Chondrocyte (in vitro differentiated cells): Measurements from ENCODE around the gene RECQL5. TPM values are rescaled to one million over a fixed set of nuclear protein-coding genes. Genes with fewer than 3 reads are reported as not detected.
A peak's percentile ranks its signal among the peaks of the same experiment; 100 is the strongest.

ENCODE experiments used
- DNase-seq: peaks from one replicate; pipeline ENCODE4 v3.0.0; 2021; ENCODE audit warnings: mixed read lengths, low spot score
- H3K27ac Mint-ChIP-seq: one replicate; pipeline ENCODE4 v1.8.0; 2021; ENCODE audit warnings: mild to moderate bottlenecking, moderate library complexity, mixed read lengths; ENCODE audit not compliant: unreplicated experiment
- H3K27me3 Mint-ChIP-seq: 2 replicates; pipeline ENCODE4 v1.8.0; 2021; ENCODE audit warnings: low read depth, mixed read lengths
- H3K36me3 Mint-ChIP-seq: 2 replicates; pipeline ENCODE4 v1.8.0; 2021; ENCODE audit warnings: low read depth, mixed read lengths
- H3K4me1 Mint-ChIP-seq: 2 replicates; pipeline ENCODE4 v1.8.0; 2021; ENCODE audit warnings: low read depth, mild to moderate bottlenecking, mixed read lengths
- H3K4me3 Mint-ChIP-seq: one replicate; pipeline ENCODE4 v1.8.0; 2021; ENCODE audit warnings: mild to moderate bottlenecking, moderate library complexity, mixed read lengths; ENCODE audit not compliant: unreplicated experiment
- H3K9me3 Mint-ChIP-seq: 2 replicates; pipeline ENCODE4 v1.8.0; 2021; ENCODE audit warnings: low read depth, mixed read lengths
- total RNA-seq: library from RNA; stranded (reverse); gene quantifications from 3 replicates; pipeline ENCODE4 v1.2.1, GENCODE V29; 2021
- TF ChIP-seq, protein P1 (sequence below): fragments of 200-600 bp; sonication (generic); IDR thresholded peaks from 2 replicates; pipeline ENCODE4 v1.5.0; 2021; ENCODE audit warnings: antibody characterized with exemption, mild to moderate bottlenecking, moderate library complexity

Gene RECQL5
- total RNA-seq, 1 donor from 2014 or later, result 20.4 TPM

GRCh38 chr17:75635610-75636202, 31.2 kb downstream of the RECQL5 start:
- Mint-ChIP-seq H3K4me3 (no peak overlapping the region), H3K4me1 (peaks cover 18% of the 10 kb centered on the region), H3K36me3 (no peaks in the 10 kb centered on the region), H3K27ac (no peak overlapping the region), H3K27me3 (no peaks in the 10 kb centered on the region), H3K9me3 (no peaks in the 10 kb centered on the region)
- TF ChIP-seq, protein P1, sequence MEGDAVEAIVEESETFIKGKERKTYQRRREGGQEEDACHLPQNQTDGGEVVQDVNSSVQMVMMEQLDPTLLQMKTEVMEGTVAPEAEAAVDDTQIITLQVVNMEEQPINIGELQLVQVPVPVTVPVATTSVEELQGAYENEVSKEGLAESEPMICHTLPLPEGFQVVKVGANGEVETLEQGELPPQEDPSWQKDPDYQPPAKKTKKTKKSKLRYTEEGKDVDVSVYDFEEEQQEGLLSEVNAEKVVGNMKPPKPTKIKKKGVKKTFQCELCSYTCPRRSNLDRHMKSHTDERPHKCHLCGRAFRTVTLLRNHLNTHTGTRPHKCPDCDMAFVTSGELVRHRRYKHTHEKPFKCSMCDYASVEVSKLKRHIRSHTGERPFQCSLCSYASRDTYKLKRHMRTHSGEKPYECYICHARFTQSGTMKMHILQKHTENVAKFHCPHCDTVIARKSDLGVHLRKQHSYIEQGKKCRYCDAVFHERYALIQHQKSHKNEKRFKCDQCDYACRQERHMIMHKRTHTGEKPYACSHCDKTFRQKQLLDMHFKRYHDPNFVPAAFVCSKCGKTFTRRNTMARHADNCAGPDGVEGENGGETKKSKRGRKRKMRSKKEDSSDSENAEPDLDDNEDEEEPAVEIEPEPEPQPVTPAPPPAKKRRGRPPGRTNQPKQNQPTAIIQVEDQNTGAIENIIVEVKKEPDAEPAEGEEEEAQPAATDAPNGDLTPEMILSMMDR, result peak; percentile 11
- no peak for DNase-seq

DNA sequence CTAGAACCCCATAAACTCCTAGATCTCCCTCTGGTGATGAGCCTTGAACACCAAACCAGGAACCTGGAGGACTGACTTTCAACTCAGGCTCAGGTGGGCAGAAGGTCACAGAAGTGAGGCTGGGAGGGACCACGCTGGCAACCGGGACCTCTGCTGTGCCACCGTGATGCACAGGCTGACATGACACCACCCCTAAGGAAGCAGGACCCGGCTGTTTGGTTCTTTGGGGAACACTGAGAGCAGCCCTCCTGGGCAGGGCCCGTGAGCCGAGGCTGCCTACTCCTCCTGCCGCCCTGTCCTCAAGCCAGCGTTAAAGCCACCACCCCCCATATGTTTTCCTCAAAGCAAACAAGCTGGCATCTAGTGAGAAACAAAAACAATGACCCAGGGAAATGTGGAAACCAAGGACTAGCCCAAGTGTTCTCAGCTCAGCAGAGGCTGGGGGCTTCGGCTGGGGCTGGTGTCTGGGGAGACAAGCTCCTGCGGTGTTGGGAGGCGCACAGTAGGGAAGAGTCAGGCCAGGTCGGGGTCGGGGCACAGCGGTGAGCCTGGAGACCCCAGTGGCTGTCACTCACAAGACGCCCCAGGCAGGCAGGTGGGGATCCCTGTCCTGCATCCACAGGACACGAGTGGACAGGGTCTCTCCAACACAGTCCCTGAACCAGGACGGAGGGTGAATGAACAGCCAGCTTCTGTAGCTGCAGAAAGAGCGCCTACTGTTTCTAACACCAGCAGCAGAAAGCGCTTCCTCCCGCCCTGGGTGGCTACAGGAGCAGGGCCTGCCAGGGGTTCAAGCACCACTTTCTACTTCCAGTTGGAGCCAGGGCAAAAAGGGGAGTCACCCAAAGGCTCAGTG, 32.0 kb downstream of the RECQL5 start:
- H3K4me1 Mint-ChIP-seq, result peaks cover 18% of the 10 kb centered on the region
- H3K36me3 Mint-ChIP-seq, result no peaks in the 10 kb centered on the region
- no peak for DNase-seq
- TF ChIP-seq, protein P1, result no peak
- H3K27ac Mint-ChIP-seq, result no peak overlapping the region
- no peaks in the 10 kb centered on the region for H3K9me3 Mint-ChIP-seq
- no peaks in the 10 kb centered on the region for H3K27me3 Mint-ChIP-seq
- H3K4me3 Mint-ChIP-seq, result no peak overlapping the region

DNA sequence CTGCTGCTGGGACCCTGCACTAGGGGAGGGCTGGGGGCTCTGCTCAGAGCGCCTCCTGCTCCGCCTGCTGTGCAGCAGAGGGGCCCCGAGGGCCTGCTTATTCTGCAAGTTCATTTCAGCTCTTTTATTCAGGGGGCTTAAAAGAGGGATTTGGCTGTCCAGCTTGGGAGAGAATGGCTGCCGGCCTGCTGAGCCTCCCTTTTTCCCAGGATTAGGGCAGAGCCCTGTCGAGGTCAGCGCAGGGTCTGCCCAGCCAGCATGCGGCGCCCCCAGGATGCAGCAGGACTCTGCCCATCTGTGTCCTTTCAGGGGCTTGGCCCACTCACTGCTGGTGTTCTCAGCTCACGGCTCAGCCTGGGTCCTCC, 32.6 kb downstream of the RECQL5 start:
- H3K27ac Mint-ChIP-seq, result no peak overlapping the region
- no peaks in the 10 kb centered on the region for H3K9me3 Mint-ChIP-seq
- TF ChIP-seq, protein P1, result no peak
- H3K27me3 Mint-ChIP-seq, result no peaks in the 10 kb centered on the region
- H3K36me3 Mint-ChIP-seq, result no peaks in the 10 kb centered on the region
- no peak overlapping the region for H3K4me3 Mint-ChIP-seq
- H3K4me1 Mint-ChIP-seq, result peaks cover 18% of the 10 kb centered on the region
- DNase-seq, result no peak

DNA sequence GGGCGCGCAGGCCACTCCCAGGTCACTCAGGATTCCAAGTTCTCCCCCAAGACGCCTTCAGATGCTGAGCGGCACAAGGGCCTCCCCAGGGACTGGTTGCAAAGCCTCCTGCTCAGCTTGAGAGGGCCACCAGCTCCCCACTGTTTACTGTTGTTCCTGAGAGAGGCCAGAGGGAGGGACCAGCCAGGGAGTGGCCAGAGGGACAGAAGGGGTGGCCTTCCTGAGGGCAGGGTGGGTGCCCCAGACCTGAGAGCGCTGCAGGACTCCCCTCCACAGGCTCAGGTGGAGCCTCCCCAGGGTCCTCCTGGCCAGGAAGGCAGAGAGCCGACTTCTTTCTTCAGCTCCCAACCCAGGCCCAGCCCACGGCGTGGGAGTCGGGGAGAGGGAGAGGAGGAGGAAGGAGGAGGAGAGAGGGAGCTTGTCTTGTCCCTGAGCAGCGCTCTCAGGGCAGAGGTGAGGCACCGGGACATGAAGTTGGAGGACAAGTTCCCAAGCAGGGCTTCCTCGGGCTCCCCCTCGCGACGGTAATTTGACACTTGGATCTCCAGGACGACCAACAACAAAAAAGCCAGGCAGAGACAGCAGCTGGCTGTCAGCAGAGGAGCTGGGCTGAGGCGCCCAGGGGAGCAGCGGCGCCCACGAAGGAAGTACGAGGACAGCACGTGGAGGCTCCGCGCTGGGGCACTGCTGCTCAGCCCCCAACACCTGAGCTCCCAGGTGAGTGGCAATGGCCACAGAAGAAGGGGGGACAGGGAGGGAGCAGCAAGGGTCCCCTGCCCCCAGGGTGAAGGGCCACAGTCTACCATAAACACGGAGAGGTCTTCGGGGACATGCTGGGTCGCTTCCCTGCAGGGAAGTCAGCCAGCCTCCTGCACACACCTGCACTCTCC, 33.2 kb downstream of the RECQL5 start:
- Mint-ChIP-seq H3K27ac (peak overlapping the region; percentile 85), H3K4me1 (peaks cover 18% of the 10 kb centered on the region), H3K27me3 (no peaks in the 10 kb centered on the region), H3K4me3 (no peak overlapping the region), H3K36me3 (no peaks in the 10 kb centered on the region), H3K9me3 (no peaks in the 10 kb centered on the region)
- TF ChIP-seq, protein P1, result peak; percentile 83
- no peak for DNase-seq
